Chondrocyte (in vitro differentiated cells): ENCODE measurements around the gene IGSF21. TPM values are rescaled to one million over a fixed set of nuclear protein-coding genes. Genes with fewer than 3 reads are reported as not detected.

ENCODE experiments used
- DNase-seq: peaks from one replicate; pipeline ENCODE4 v3.0.0; 2021; ENCODE audit warnings: mixed read lengths, low spot score
- H3K27ac Mint-ChIP-seq: one replicate; pipeline ENCODE4 v1.8.0; 2021; ENCODE audit warnings: mild to moderate bottlenecking, moderate library complexity, mixed read lengths; ENCODE audit not compliant: unreplicated experiment
- H3K27me3 Mint-ChIP-seq: 2 replicates; pipeline ENCODE4 v1.8.0; 2021; ENCODE audit warnings: low read depth, mixed read lengths
- H3K36me3 Mint-ChIP-seq: 2 replicates; pipeline ENCODE4 v1.8.0; 2021; ENCODE audit warnings: low read depth, mixed read lengths
- H3K4me1 Mint-ChIP-seq: 2 replicates; pipeline ENCODE4 v1.8.0; 2021; ENCODE audit warnings: low read depth, mild to moderate bottlenecking, mixed read lengths
- H3K4me3 Mint-ChIP-seq: one replicate; pipeline ENCODE4 v1.8.0; 2021; ENCODE audit warnings: mild to moderate bottlenecking, moderate library complexity, mixed read lengths; ENCODE audit not compliant: unreplicated experiment
- H3K9me3 Mint-ChIP-seq: 2 replicates; pipeline ENCODE4 v1.8.0; 2021; ENCODE audit warnings: low read depth, mixed read lengths
- CTCF ChIP-seq: fragments of 200-600 bp; sonication (generic); IDR thresholded peaks from 2 replicates; pipeline ENCODE4 v1.5.0; 2021; ENCODE audit warnings: antibody characterized with exemption, mild to moderate bottlenecking, moderate library complexity
- total RNA-seq: library from RNA; stranded (reverse); gene quantifications from 3 replicates; pipeline ENCODE4 v1.2.1, GENCODE V29; 2021

Gene IGSF21
- total RNA-seq, 1 donor from 2014 or later, result not detected

GRCh38 chr1:18174037-18174436 lies 66.4 kb downstream of the IGSF21 start:
- Mint-ChIP-seq H3K36me3 (no peaks in the 10 kb centered on the region), H3K9me3 (no peaks in the 10 kb centered on the region), H3K27ac (no peak overlapping the region), H3K27me3 (peaks cover 54% of the 10 kb centered on the region), H3K4me1 (no peaks in the 10 kb centered on the region), H3K4me3 (no peak overlapping the region)
- no peak for DNase-seq
- no peak for TF ChIP-seq CTCF

- H3K27ac Mint-ChIP-seq, result no peak overlapping the region
- H3K36me3 Mint-ChIP-seq, result no peaks in the 10 kb centered on the region
Measured at GRCh38 chr1:18175051-18175450, 67.5 kb downstream of the IGSF21 start.

GRCh38 chr1:18175530-18176377 lies 68.2 kb downstream of the IGSF21 start:
- Mint-ChIP-seq H3K27ac (no peak overlapping the region), H3K4me1 (no peaks in the 10 kb centered on the region), H3K9me3 (no peaks in the 10 kb centered on the region), H3K27me3 (peaks cover 52% of the 10 kb centered on the region), H3K4me3 (no peak overlapping the region), H3K36me3 (no peaks in the 10 kb centered on the region)
- no peak for TF ChIP-seq CTCF
- no peak for DNase-seq

More at GRCh38 chr1:18175051-18175450, 67.5 kb downstream of the IGSF21 start:
- DNase-seq, result no peak
- H3K9me3 Mint-ChIP-seq, result no peaks in the 10 kb centered on the region
- peaks cover 51% of the 10 kb centered on the region for H3K27me3 Mint-ChIP-seq
- H3K4me1 Mint-ChIP-seq, result no peaks in the 10 kb centered on the region
- TF ChIP-seq CTCF, result no peak
- no peak overlapping the region for H3K4me3 Mint-ChIP-seq

GRCh38 chr1:18176619-18177018 lies 69.0 kb downstream of the IGSF21 start:
- no peak for DNase-seq

GRCh38 chr1:18178111-18178510 lies 70.5 kb downstream of the IGSF21 start:
- no peak for DNase-seq
- Mint-ChIP-seq H3K4me3 (no peak overlapping the region), H3K27ac (no peak overlapping the region), H3K36me3 (no peaks in the 10 kb centered on the region), H3K4me1 (no peaks in the 10 kb centered on the region), H3K9me3 (no peaks in the 10 kb centered on the region), H3K27me3 (peaks cover 46% of the 10 kb centered on the region)
- no peak for TF ChIP-seq CTCF

More at GRCh38 chr1:18176619-18177018, 69.0 kb downstream of the IGSF21 start:
- Mint-ChIP-seq H3K27ac (no peak overlapping the region), H3K4me1 (no peaks in the 10 kb centered on the region), H3K36me3 (no peaks in the 10 kb centered on the region), H3K27me3 (peaks cover 50% of the 10 kb centered on the region), H3K9me3 (no peaks in the 10 kb centered on the region), H3K4me3 (no peak overlapping the region)
- no peak for TF ChIP-seq CTCF
